SK-N-SH treated with all-trans-retinoic acid at 6 μM for 48 hours (cell line): ENCODE data around the gene NOP56.

Source experiments
- ATAC-seq: fragments of 200-7000 bp; cut with Tn5 transposase; 3 replicates; pipeline ENCODE4 v1.9.1; 2020; ENCODE audit warnings: mild to moderate bottlenecking, moderate library complexity
- CREB5 ChIP-seq: fragments of 250-450 bp; sonication (Bioruptor Pico); IDR thresholded peaks from 2 replicates; pipeline ENCODE4 v1.5.1; 2020; ENCODE audit warnings: low read depth, mild to moderate bottlenecking, moderate library complexity
- CSDC2 ChIP-seq: fragments of 250-450 bp; sonication (Bioruptor Pico); IDR thresholded peaks from 2 replicates; pipeline ENCODE4 v1.5.0; 2020; ENCODE audit warnings: mild to moderate bottlenecking, moderate library complexity
- ESRRG ChIP-seq: fragments of 250-450 bp; sonication (Bioruptor Pico); IDR thresholded peaks from 2 replicates; pipeline ENCODE4 v1.6.1; 2021; ENCODE audit warnings: mild to moderate bottlenecking
- GLIS3 ChIP-seq: fragments of 250-450 bp; sonication (Bioruptor Pico); IDR thresholded peaks from 2 replicates; pipeline ENCODE4 v1.5.0; 2020; ENCODE audit warnings: mild to moderate bottlenecking, moderate library complexity
- OSR1 ChIP-seq: fragments of 250-450 bp; sonication (Bioruptor Pico); IDR thresholded peaks from 2 replicates; pipeline ENCODE4 v1.8.0; 2022; ENCODE audit warnings: moderate library complexity, mild to moderate bottlenecking, inconsistent platforms
- PATZ1 ChIP-seq: fragments of 250-450 bp; sonication (Bioruptor Pico); IDR thresholded peaks from 2 replicates; pipeline ENCODE4 v1.8.0; 2020; ENCODE audit warnings: mild to moderate bottlenecking, moderate library complexity, borderline replicate concordance
- PPARA ChIP-seq: fragments of 250-450 bp; sonication (Bioruptor Pico); IDR thresholded peaks from 2 replicates; pipeline ENCODE4 v1.5.0; 2020; ENCODE audit warnings: mild to moderate bottlenecking, borderline replicate concordance
- RARB ChIP-seq: fragments of 250-450 bp; sonication (Bioruptor Pico); IDR thresholded peaks from 2 replicates; pipeline ENCODE4 v1.8.0; 2021; ENCODE audit warnings: mild to moderate bottlenecking, moderate library complexity
- SNAI2 ChIP-seq: fragments of 250-450 bp; sonication (Bioruptor Pico); IDR thresholded peaks from 2 replicates; pipeline ENCODE4 v1.5.0; 2020; ENCODE audit warnings: mild to moderate bottlenecking, moderate library complexity
- TCF4 ChIP-seq: fragments of 250-450 bp; sonication (Bioruptor Pico); IDR thresholded peaks from 2 replicates; pipeline ENCODE4 v1.8.0; 2021; ENCODE audit warnings: mild to moderate bottlenecking, moderate library complexity, borderline replicate concordance
- TSHZ2 ChIP-seq: fragments of 250-450 bp; sonication (Bioruptor Pico); IDR thresholded peaks from 2 replicates; pipeline ENCODE4 v1.5.0; 2020; ENCODE audit warnings: mild to moderate bottlenecking, moderate library complexity
- ZC3H10 ChIP-seq: fragments of 250-450 bp; sonication (Bioruptor Pico); IDR thresholded peaks from 2 replicates; pipeline ENCODE4 v1.5.1; 2021; ENCODE audit warnings: mild to moderate bottlenecking, moderate library complexity
- ZFP3 ChIP-seq: fragments of 250-450 bp; sonication (Bioruptor Pico); IDR thresholded peaks from 2 replicates; pipeline ENCODE4 v1.5.0; 2020; ENCODE audit warnings: mild to moderate bottlenecking, moderate library complexity
- ZFP30 ChIP-seq: fragments of 450-650 bp; formaldehyde crosslinking; IDR thresholded peaks from 2 replicates; pipeline ENCODE4 v1.5.0; 2022; ENCODE audit warnings: mild to moderate bottlenecking, moderate library complexity
- ZNF565 ChIP-seq: fragments of 450-650 bp; formaldehyde crosslinking; conservative IDR thresholded peaks from 2 replicates; pipeline ENCODE4 v1.5.0; 2020; ENCODE audit warnings: low read depth, mild to moderate bottlenecking, moderate library complexity
- ZNF70 ChIP-seq: fragments of 450-650 bp; formaldehyde crosslinking; IDR thresholded peaks from 2 replicates; pipeline ENCODE4 v1.5.0; 2020; ENCODE audit warnings: mild to moderate bottlenecking, moderate library complexity
- ZNF8 ChIP-seq: fragments of 450-650 bp; formaldehyde crosslinking; IDR thresholded peaks from 2 replicates; pipeline ENCODE4 v1.5.0; 2020; ENCODE audit warnings: mild to moderate bottlenecking, moderate library complexity
- TF ChIP-seq, protein P1 (sequence below): fragments of 250-450 bp; sonication (Bioruptor Pico); IDR thresholded peaks from 2 replicates; pipeline ENCODE4 v1.8.0; 2021; ENCODE audit warnings: low read depth, mild to moderate bottlenecking, moderate library complexity, borderline replicate concordance
- TF ChIP-seq, protein P2 (sequence below): fragments of 250-450 bp; sonication (Bioruptor Pico); IDR thresholded peaks from 2 replicates; pipeline ENCODE4 v1.5.1; 2021; ENCODE audit warnings: mild to moderate bottlenecking, moderate library complexity

NOP56 gene

DNA sequence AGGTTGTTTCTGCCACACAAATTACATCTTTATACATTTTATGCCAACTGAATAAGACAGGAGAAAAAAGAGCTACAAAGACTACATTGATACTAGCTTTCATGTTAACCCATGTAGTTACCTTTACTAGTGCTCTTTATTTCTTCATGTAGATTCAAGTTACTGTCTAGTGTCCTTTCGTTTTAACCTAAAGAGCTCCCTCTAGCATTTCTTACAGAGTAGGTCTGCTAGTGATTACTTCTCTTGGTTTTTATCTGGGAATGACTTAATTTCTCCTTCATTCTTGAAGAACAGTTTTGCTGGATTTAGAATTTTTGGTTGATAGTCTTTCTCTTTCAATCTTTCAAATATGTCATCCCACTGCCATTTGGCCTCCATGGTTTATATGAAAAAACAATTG lies 21.2 kb upstream of the NOP56 start:
- no peak for ATAC-seq

DNA sequence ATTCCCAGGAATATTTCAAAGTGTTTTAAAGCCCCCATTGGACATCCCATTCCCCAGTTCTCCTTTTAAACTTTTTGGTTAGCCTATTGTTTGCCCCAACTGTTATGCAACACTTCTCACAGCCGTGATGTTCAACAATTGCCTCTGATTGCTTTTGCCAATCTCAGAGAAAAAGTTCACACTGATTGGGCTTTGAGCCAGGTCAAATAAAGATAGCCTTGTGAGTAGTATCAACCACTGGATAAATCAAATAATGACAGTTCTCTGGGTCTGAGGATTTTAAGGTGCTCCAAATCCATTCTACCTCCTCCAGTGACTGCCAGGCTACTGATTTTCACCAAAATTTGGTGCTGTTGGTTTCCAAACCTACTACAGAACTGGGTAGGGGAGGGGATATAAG lies 19.1 kb upstream of the NOP56 start:
- ATAC-seq = no peak
- TF ChIP-seq CSDC2 (CRISPR knock-in tag) = no peak
- no peak for TF ChIP-seq ZNF8 (CRISPR knock-in tag)
- no peak for TF ChIP-seq ZFP3 (CRISPR knock-in tag)
- TF ChIP-seq RARB (CRISPR knock-in tag) = no peak
- TF ChIP-seq, all 23 proteins: peak for 0

More for the DNA sequence above, 21.2 kb upstream of the NOP56 start:
- TF ChIP-seq ZC3H10 = no peak
- TF ChIP-seq ZNF70 (CRISPR knock-in tag) = no peak
- no peak for TF ChIP-seq PPARA (CRISPR knock-in tag)
- TF ChIP-seq ZFP30 (CRISPR knock-in tag) = no peak
- no peak for TF ChIP-seq CSDC2 (CRISPR knock-in tag)
- TF ChIP-seq, protein P1, sequence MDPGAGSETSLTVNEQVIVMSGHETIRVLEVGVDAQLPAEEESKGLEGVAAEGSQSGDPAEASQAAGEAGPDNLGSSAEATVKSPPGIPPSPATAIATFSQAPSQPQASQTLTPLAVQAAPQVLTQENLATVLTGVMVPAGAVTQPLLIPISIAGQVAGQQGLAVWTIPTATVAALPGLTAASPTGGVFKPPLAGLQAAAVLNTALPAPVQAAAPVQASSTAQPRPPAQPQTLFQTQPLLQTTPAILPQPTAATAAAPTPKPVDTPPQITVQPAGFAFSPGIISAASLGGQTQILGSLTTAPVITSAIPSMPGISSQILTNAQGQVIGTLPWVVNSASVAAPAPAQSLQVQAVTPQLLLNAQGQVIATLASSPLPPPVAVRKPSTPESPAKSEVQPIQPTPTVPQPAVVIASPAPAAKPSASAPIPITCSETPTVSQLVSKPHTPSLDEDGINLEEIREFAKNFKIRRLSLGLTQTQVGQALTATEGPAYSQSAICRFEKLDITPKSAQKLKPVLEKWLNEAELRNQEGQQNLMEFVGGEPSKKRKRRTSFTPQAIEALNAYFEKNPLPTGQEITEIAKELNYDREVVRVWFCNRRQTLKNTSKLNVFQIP = no peak
- TF ChIP-seq, protein P2, sequence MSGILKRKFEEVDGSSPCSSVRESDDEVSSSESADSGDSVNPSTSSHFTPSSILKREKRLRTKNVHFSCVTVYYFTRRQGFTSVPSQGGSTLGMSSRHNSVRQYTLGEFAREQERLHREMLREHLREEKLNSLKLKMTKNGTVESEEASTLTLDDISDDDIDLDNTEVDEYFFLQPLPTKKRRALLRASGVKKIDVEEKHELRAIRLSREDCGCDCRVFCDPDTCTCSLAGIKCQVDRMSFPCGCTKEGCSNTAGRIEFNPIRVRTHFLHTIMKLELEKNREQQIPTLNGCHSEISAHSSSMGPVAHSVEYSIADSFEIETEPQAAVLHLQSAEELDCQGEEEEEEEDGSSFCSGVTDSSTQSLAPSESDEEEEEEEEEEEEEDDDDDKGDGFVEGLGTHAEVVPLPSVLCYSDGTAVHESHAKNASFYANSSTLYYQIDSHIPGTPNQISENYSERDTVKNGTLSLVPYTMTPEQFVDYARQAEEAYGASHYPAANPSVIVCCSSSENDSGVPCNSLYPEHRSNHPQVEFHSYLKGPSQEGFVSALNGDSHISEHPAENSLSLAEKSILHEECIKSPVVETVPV (CRISPR knock-in tag) = no peak
- TF ChIP-seq SNAI2 (CRISPR knock-in tag) = no peak
- no peak for TF ChIP-seq ESRRG (CRISPR knock-in tag)

DNA sequence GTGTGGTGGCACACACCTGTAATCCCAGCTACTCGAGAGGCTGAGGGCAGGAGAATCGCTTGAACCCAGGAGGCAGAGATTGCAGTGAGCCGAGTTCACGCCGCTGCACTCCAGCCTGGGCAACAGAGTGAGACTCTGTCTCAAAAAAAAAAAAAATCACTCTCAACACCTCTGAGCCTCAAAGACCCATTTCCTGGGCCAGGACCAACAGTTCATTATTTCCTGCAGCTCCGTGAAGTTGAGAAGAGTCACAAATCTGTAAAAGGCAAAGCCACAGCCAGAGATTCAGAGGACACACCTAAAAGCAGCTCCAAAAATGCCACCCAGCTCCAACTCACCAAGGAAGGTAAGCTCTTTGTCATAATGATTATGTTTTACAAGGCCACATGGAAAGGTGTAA lies 15.2 kb upstream of the NOP56 start:
- ATAC-seq = no peak
- no peak for TF ChIP-seq ZFP30 (CRISPR knock-in tag)
- no peak for TF ChIP-seq OSR1
- no peak for TF ChIP-seq PATZ1

DNA sequence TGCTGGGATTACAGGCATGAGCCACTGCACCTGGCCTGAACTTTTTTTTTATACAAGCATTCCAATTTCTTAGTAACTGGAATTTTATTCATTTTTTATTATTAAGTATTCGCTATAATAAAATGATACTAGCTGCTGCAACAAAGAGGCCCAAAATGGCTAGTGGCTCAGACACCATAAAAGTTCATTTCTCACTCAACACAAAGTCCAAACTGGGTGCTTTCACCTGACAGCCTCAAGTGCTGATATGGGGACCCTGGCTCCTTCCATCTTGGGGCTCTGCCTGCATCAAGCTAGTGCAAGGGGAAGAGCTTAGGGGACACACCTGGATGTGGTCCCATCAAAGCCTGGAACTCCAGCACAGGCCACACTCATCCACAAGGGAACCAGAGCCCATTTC lies 12.2 kb upstream of the NOP56 start:
- no peak for ATAC-seq
- TF ChIP-seq ZNF565 (CRISPR knock-in tag) = no peak
- no peak for TF ChIP-seq SNAI2 (CRISPR knock-in tag)
- no peak for TF ChIP-seq ZC3H10
- TF ChIP-seq TSHZ2 (CRISPR knock-in tag) = no peak
- no peak for TF ChIP-seq TCF4 (CRISPR knock-in tag)
- TF ChIP-seq CREB5 = no peak
- TF ChIP-seq PPARA (CRISPR knock-in tag) = no peak
- TF ChIP-seq OSR1 = no peak
- no peak for TF ChIP-seq ZNF8 (CRISPR knock-in tag)
- no peak for TF ChIP-seq ZNF70 (CRISPR knock-in tag)

DNA sequence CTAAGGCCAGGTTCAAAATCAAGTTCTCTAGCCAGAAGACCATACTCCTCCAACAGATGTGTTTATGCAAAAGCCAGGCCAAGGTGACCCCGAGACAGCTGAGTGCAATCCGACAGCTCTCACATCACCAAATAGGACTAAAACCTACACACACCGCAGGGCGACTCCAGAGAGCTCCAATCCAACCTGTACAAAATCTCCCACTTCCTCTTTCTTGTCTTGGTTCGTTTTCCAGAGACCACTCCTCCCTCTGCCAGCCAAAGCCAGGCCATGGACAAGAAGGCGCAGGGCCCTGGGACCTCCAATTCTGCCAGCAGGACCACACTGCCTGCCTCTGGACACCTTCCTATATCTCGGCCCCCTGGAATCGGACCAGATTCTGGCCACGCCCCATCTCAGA lies 11.5 kb upstream of the NOP56 start:
- ATAC-seq = no peak
- TF ChIP-seq ZNF70 (CRISPR knock-in tag) = no peak
- TF ChIP-seq TCF4 (CRISPR knock-in tag) = no peak
- TF ChIP-seq, protein P2 (CRISPR knock-in tag) = no peak
- no peak for TF ChIP-seq CSDC2 (CRISPR knock-in tag)
- no peak for TF ChIP-seq RARB (CRISPR knock-in tag)
- no peak for TF ChIP-seq GLIS3 (CRISPR knock-in tag)
- no peak for TF ChIP-seq SNAI2 (CRISPR knock-in tag)
- TF ChIP-seq OSR1 = no peak
- TF ChIP-seq CREB5 = no peak
- no peak for TF ChIP-seq ZC3H10
- TF ChIP-seq ZNF565 (CRISPR knock-in tag) = no peak
- TF ChIP-seq ZNF8 (CRISPR knock-in tag) = no peak
- TF ChIP-seq PATZ1 = no peak
